HCT116 (cell line): ENCODE results near the gene PCP2. TPM values are rescaled to one million over a fixed set of nuclear protein-coding genes. Genes with fewer than 3 reads are reported as not detected.
A peak's percentile ranks its signal among the peaks of the same experiment; 100 is the strongest.

Experiments used
- ATAC-seq: fragments of 200-7000 bp; cut with Tn5 transposase; 2 replicates; pipeline ENCODE4 v1.9.1; 2020; ENCODE audit warnings: mild to moderate bottlenecking, moderate library complexity
- BruUV-seq: library from RNA; stranded (reverse); fragments of 400-500 nt; replicated peaks from 2 replicates; lab custom pipeline; 2021; lab: Mats Ljungman, UMichigan
- CTCF ChIA-PET: fragments of 300-600 bp; sonication (Branson Sonifier 250); formaldehyde crosslinking; loops from one replicate; lab custom pipeline; 2021; ENCODE audit warnings: antibody characterized with exemption; lab: Charles Lee
- POLR2A ChIA-PET: fragments of 300-600, 350-600 bp; sonication (Branson Sonifier 250); formaldehyde crosslinking; loops from one replicate; lab custom pipeline; 2021; ENCODE audit warnings: antibody characterized with exemption; lab: Charles Lee
- RAD21 ChIA-PET, 2 experiments: fragments of 300-600 bp; sonication (Branson Sonifier 250); formaldehyde crosslinking; loops; one replicate each; lab custom pipeline; 2023; ENCODE audit warnings: low total read pairs in 2 of 2; ENCODE audit not compliant: uncharacterized antibody in 2 of 2, unreplicated experiment in 2 of 2, low non-redundant PET in 1 of 2; lab: Charles Lee
- DNase-seq: peaks from one replicate; pipeline ENCODE4 v3.0.0-alpha.2; 2010; ENCODE audit warnings: low read depth, low spot score
- H2AFZ ChIP-seq: fragments of 200-600 bp; shearing (Covaris generic), sonication (generic); 2 replicates; pipeline ENCODE4 v1.6.1; 2017; ENCODE audit warnings: low read depth, mixed run types, mixed read lengths, antibody characterized with exemption, low read length; ENCODE audit not compliant: poor library complexity, severe bottlenecking
- H3K27ac ChIP-seq: 2 replicates; pipeline ENCODE4 v1.5.1; 2012; ENCODE audit warnings: low read depth, low read length
- H3K27me3 ChIP-seq: fragments of 200-600 bp; sonication (generic); 2 replicates; pipeline ENCODE4 v1.6.1; 2016; ENCODE audit warnings: mixed run types, low read length, mixed read lengths; ENCODE audit not compliant: insufficient read depth
- H3K36me3 ChIP-seq, 2 experiments: fragments of 200-500 bp in 1 of 2; fragments of 200-600 bp in 1 of 2; sonication (Bioruptor generic) in 1 of 2; sonication (generic) in 1 of 2; 2 replicates each; pipeline versions ENCODE4 v1.5.1 to v1.6.1; 2014 to 2016; ENCODE audit warnings: low read length in 2 of 2, inconsistent platforms in 1 of 2, mixed read lengths in 1 of 2, mixed run types in 1 of 2; ENCODE audit not compliant: insufficient read depth in 2 of 2, control insufficient read depth in 1 of 2
- H3K4me1 ChIP-seq, 2 experiments: fragments of 200-600 bp in 1 of 2; sonication (generic) in 1 of 2; 2 replicates each; pipeline versions ENCODE4 v1.5.1 to v1.6.1; 2012 to 2017; ENCODE audit warnings: low read length in 2 of 2, inconsistent platforms in 1 of 2, mild to moderate bottlenecking in 1 of 2, mixed read lengths in 1 of 2, mixed run types in 1 of 2, moderate library complexity in 1 of 2; ENCODE audit not compliant: insufficient read depth in 2 of 2, control insufficient read depth in 1 of 2
- H3K4me2 ChIP-seq: fragments of 200-600 bp; sonication (generic); 2 replicates; pipeline ENCODE4 v1.6.1; 2017; ENCODE audit warnings: mixed run types, low read length, mixed read lengths
- H3K4me3 ChIP-seq, 2 experiments: fragments of 200-600 bp in 1 of 2; sonication (generic) in 1 of 2; replicated peaks in 1 of 2; 2 replicates each; pipeline ENCODE4 v1.5.1; 2011 to 2016; ENCODE audit warnings: low read length in 2 of 2, control low read depth in 1 of 2, low read depth in 1 of 2, mild to moderate bottlenecking in 1 of 2, mixed read lengths in 1 of 2, mixed run types in 1 of 2
- H3K79me2 ChIP-seq: fragments of 200-600 bp; sonication (generic); 2 replicates; pipeline ENCODE4 v1.6.1; 2017; ENCODE audit warnings: mild to moderate bottlenecking, mixed run types, low read length, moderate library complexity, mixed read lengths; ENCODE audit not compliant: insufficient read depth
- H3K9ac ChIP-seq: fragments of 200-600 bp; sonication (generic); 2 replicates; pipeline ENCODE4 v1.6.1; 2016; ENCODE audit warnings: low read length, mixed read lengths
- H3K9me2 ChIP-seq: fragments of 200-600 bp; sonication (generic), shearing (Covaris generic); 2 replicates; pipeline ENCODE4 v1.6.1; 2017; ENCODE audit warnings: mixed run types, mild to moderate bottlenecking, moderate library complexity; ENCODE audit not compliant: insufficient read depth
- H3K9me3 ChIP-seq, 2 experiments: fragments of 200-500 bp in 1 of 2; fragments of 200-600 bp in 1 of 2; sonication (Bioruptor generic) in 1 of 2; sonication (generic) in 1 of 2; 2 replicates each; pipeline ENCODE4 v1.6.1; 2014 to 2017; ENCODE audit warnings: low read length in 2 of 2, mixed read lengths in 2 of 2, inconsistent platforms in 1 of 2, low read depth in 1 of 2, mild to moderate bottlenecking in 1 of 2, mixed run types in 1 of 2, moderate library complexity in 1 of 2; ENCODE audit not compliant: control insufficient read depth in 1 of 2, insufficient read depth in 1 of 2
- H4K20me1 ChIP-seq: fragments of 200-600 bp; sonication (generic), shearing (Covaris generic); 2 replicates; pipeline ENCODE4 v1.6.1; 2017; ENCODE audit warnings: mixed run types, mild to moderate bottlenecking, moderate library complexity; ENCODE audit not compliant: insufficient read depth
- CEBPB ChIP-seq: IDR thresholded peaks from 2 replicates; pipeline ENCODE4 v1.6.1; 2012; ENCODE audit warnings: low read depth
- EGR1 ChIP-seq: IDR thresholded peaks from 2 replicates; pipeline ENCODE4 v1.6.1; 2012; ENCODE audit warnings: low read depth
- ELF1 ChIP-seq: IDR thresholded peaks from 2 replicates; pipeline ENCODE4 v1.6.1; 2012; ENCODE audit warnings: low read depth, borderline replicate concordance
- EZH2 ChIP-seq: fragments of 200-600 bp; sonication (generic); IDR thresholded peaks from 2 replicates; pipeline ENCODE4 v1.6.1; 2017; ENCODE audit warnings: antibody characterized with exemption, mixed run types
- FOSL1 ChIP-seq: IDR thresholded peaks from 2 replicates; pipeline ENCODE4 v1.6.1; 2012; ENCODE audit warnings: low read depth
- POLR2A ChIP-seq: IDR thresholded peaks from 2 replicates; pipeline ENCODE4 v1.7.0; 2011; ENCODE audit warnings: borderline replicate concordance; ENCODE audit not compliant: insufficient read depth, insufficient read length; ENCODE audit errors: extremely low read depth
- SIN3A ChIP-seq: IDR thresholded peaks from 2 replicates; pipeline ENCODE4 v1.6.1; 2012; ENCODE audit warnings: low read depth
- TCF7L2 ChIP-seq: IDR thresholded peaks from 2 replicates; pipeline ENCODE4 v1.7.0; 2011; ENCODE audit warnings: borderline replicate concordance, inconsistent platforms; ENCODE audit not compliant: insufficient read depth, insufficient read length; ENCODE audit errors: extremely low read depth
- YY1 ChIP-seq: IDR thresholded peaks from 2 replicates; pipeline ENCODE4 v1.6.1; 2011; ENCODE audit warnings: low read length, low read depth, moderate library complexity, mild to moderate bottlenecking; ENCODE audit not compliant: insufficient replicate concordance; ENCODE audit errors: extremely low read depth
- ZBTB33 ChIP-seq: IDR thresholded peaks from 2 replicates; pipeline ENCODE4 v1.6.1; 2011; ENCODE audit warnings: mild to moderate bottlenecking, low read length, moderate library complexity; ENCODE audit not compliant: insufficient replicate concordance; ENCODE audit errors: extremely low read depth
- ZNF274 ChIP-seq: fragments of 200-500 bp; sonication (Bioruptor generic); IDR thresholded peaks from 2 replicates; pipeline ENCODE4 v1.6.1; 2014; ENCODE audit warnings: mild to moderate bottlenecking, low read depth, low read length, inconsistent platforms
- intact Hi-C: fragments of 100-400 bp; cut with micrococcal nuclease; formaldehyde crosslinking; loops from 2 replicates; pipeline ENCODE4 v1.10.0; 2022
- total RNA-seq: library from RNA; stranded (reverse); gene quantifications from one replicate; pipeline ENCODE4 v1.2.1, GENCODE V29; 2021; ENCODE audit not compliant: unreplicated experiment
- TF ChIP-seq, protein P1 (sequence below): IDR thresholded peaks from 2 replicates; pipeline ENCODE4 v1.6.1; 2012

PCP2 gene
- total RNA-seq, 1 experiment from 2014 or later: 0.32 TPM

GRCh38 chr19:7679771-7680605 is 46.5 kb upstream of the PCP2 start:
- BruUV-seq: no TSS peak
- POLR2A ChIA-PET: interaction anchor here (0.9 to 1.6 kb wide), 6 partner anchors 15 to 120 kb away, joined by 3 to 10 read pairs (median 3); no protein-coding TSS in a partner anchor

More at GRCh38 chr19:7679771-7680605, 46.5 kb upstream of the PCP2 start:
- TF ChIP-seq SIN3A: no peak
- TF ChIP-seq EZH2: no peak
- TF ChIP-seq TCF7L2: no peak
- TF ChIP-seq ZBTB33: no peak
- TF ChIP-seq YY1: no peak
- TF ChIP-seq CEBPB: no peak
- TF ChIP-seq, protein P1, sequence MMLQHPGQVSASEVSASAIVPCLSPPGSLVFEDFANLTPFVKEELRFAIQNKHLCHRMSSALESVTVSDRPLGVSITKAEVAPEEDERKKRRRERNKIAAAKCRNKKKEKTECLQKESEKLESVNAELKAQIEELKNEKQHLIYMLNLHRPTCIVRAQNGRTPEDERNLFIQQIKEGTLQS: no peak
- TF ChIP-seq POLR2A: no peak
- no peak for TF ChIP-seq ELF1
- TF ChIP-seq FOSL1: no peak
- TF ChIP-seq EGR1: no peak
- TF ChIP-seq ZNF274: no peak
- DNase-seq: no peak
- no peaks in the 10 kb centered on the region for H3K27me3 ChIP-seq
- peak; percentile 40 for ATAC-seq
- intact Hi-C loops: loop anchor here (1.0 to 10.0 kb wide), 3 partner anchors 112 to 325 kb away; no protein-coding TSS in a partner anchor
- no peaks in the 10 kb centered on the region for H3K9me2 ChIP-seq
- H3K27ac ChIP-seq: no peak overlapping the region; the same call in 1 of the 2 replicates
- H3K4me2 ChIP-seq: peak overlapping the region; percentile 93
- H3K9me3 ChIP-seq: no peaks in the 10 kb centered on the region
- no peaks in the 10 kb centered on the region for H4K20me1 ChIP-seq
- peak overlapping the region; percentile 40 to 95 for H3K4me3 ChIP-seq
- H3K9ac ChIP-seq: peak overlapping the region; percentile 90
- H3K4me1 ChIP-seq: peaks cover 3 to 26% of the 10 kb centered on the region in 2 experiments
- H2AFZ ChIP-seq: peak overlapping the region; percentile 42
- H3K79me2 ChIP-seq: peaks cover 21% of the 10 kb centered on the region; the same call in 1 of the 2 replicates
- ChIA-PET CTCF (interaction anchor here (0.7 to 2.0 kb wide), 15 partner anchors 9 to 581 kb away, joined by 3 to 56 read pairs (median 7); partner anchors contain the start of genes PET100, RETN and XAB2), RAD21 (interaction anchor here (0.8 to 1.9 kb wide), 5 partner anchors 112 to 326 kb away, joined by 3 to 19 read pairs (median 9); no protein-coding TSS in a partner anchor)
- peaks cover 4 to 9% of the 10 kb centered on the region in 2 experiments; a peak in 3 of 4 replicates for H3K36me3 ChIP-seq
